ENCODE data around the gene FER. TPM values are rescaled to one million over a fixed set of nuclear protein-coding genes. Genes with fewer than 3 reads are reported as not detected.

The FER gene
- total and polyA plus RNA-seq, 10 of the 15 experiments (the other 5 are each of a cell fraction or from before 2014, with no cell fraction given), result 4.4 to 19.1 (median 9.6) TPM

DNA sequence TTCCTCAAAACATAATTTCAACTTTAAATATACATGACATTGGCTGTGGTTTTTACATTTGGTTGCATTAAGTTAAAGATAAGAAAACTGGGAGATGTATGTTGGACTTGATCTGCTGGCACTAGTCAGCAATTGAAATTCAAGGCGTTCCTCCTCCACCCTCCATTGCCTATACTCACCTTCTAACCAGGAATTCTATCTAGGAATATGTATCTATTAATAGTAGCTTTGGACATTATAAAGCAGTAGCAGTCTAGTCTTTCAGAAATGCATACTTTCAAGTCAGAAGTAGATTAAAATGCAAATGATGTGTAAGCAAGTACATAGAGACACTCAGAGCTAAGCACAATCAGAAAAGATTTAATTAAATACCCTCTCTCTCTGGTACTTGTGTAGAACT lies 24.9 kb downstream of the FER start:
- SMC1A ChIA-PET (ENCODE audit: uncharacterized antibody, unreplicated experiment), result interaction anchor here (0.5 to 1.1 kb wide), 5 partner anchors 11 to 135 kb away, joined by 3 to 4 read pairs (median 3); no protein-coding TSS in a partner anchor
- RAD21 ChIA-PET (ENCODE audit: unreplicated experiment), result interaction anchor here (1.3 kb wide), 1 partner anchor 15 kb away, joined by 4 read pairs; no protein-coding TSS in a partner anchor
- POLR2A ChIA-PET, result no interaction called here
- intact Hi-C loops (cut with micrococcal nuclease; ENCODE audit: unreplicated experiment), result no loop called here
- Histone ChIP-seq H3K79me2 (ENCODE audit: control insufficient read depth, insufficient read depth, low read length) (peaks cover 2% of the 10 kb centered on the region), H4K20me1 (ENCODE audit: control insufficient read depth, insufficient read depth) (no peaks in the 10 kb centered on the region), H3K36me3 (ENCODE audit: control insufficient read depth in 2 of 2, insufficient read depth in 2 of 2, low read length in 1 of 2) (no peaks in the 10 kb centered on the region), H3K9ac (ENCODE audit: control insufficient read depth, insufficient read depth, low read length) (no peak overlapping the region), H3K27ac (ENCODE audit: control insufficient read depth, insufficient read depth) (no peak overlapping the region), H3K4me3 (no peak overlapping the region), H3K27me3 (replicated peaks in 1 of 2; ENCODE audit: control insufficient read depth in 2 of 2, insufficient read depth in 2 of 2, low read length in 1 of 2) (no peaks in the 10 kb centered on the region), H3K9me3 (replicated peaks; ENCODE audit: control insufficient read depth, insufficient read depth, low read length) (peaks cover 5% of the 10 kb centered on the region; the same call in 2 of the 3 replicates), H3K4me2 (ENCODE audit: control insufficient read depth, insufficient read depth) (no peak overlapping the region), H2AFZ (ENCODE audit: control insufficient read depth, low read depth, low read length) (no peak overlapping the region), H3K4me1 (ENCODE audit: control insufficient read depth, insufficient read depth, low read length) (peaks cover 4% of the 10 kb centered on the region)
- no peak for FAIRE-seq
- no TSS peak for BruUV-seq (replicated peaks)
- CTCF ChIA-PET, result interaction anchor here (1.9 kb wide), 1 partner anchor 10 kb away, joined by 5 read pairs; no protein-coding TSS in a partner anchor
- no peak for DNase-seq (ENCODE audit: low read depth, low spot score)
- no peak for ATAC-seq
- in situ Hi-C loops (cut with MboI), result no loop called here
- TF ChIP-seq SUZ12 (IDR thresholded peaks at IDR 0.05; ENCODE audit: unreplicated experiment) (no peak), BMI1 (IDR thresholded peaks at IDR 0.05; ENCODE audit: borderline replicate concordance) (no peak), POLR2AphosphoS5 (IDR thresholded peaks at IDR 0.05; ENCODE audit: low read length) (no peak), FOS (IDR thresholded peaks at IDR 0.05; ENCODE audit: borderline replicate concordance, extremely low read depth, insufficient read length) (no peak), TCF3 (IDR thresholded peaks at IDR 0.05; ENCODE audit: borderline replicate concordance, insufficient read depth, low read depth, low read length) (no peak), SPI1 (IDR thresholded peaks at IDR 0.05; ENCODE audit: borderline replicate concordance, insufficient read depth, low read depth, low read length) (no peak), ZNF274 (IDR thresholded peaks at IDR 0.05; ENCODE audit: insufficient read depth, insufficient read length) (no peak), MYB (IDR thresholded peaks at IDR 0.05; ENCODE audit: borderline replicate concordance, low read depth, low read length) (no peak), NR2F1 (conservative IDR thresholded peaks at IDR 0.05) (no peak), REST (IDR thresholded peaks at IDR 0.05; ENCODE audit: low read depth, low read length) (no peak), PAX8 (IDR thresholded peaks at IDR 0.05) (no peak), DPF2 (IDR thresholded peaks at IDR 0.05) (no peak)
- TF ChIP-seq, protein P1, sequence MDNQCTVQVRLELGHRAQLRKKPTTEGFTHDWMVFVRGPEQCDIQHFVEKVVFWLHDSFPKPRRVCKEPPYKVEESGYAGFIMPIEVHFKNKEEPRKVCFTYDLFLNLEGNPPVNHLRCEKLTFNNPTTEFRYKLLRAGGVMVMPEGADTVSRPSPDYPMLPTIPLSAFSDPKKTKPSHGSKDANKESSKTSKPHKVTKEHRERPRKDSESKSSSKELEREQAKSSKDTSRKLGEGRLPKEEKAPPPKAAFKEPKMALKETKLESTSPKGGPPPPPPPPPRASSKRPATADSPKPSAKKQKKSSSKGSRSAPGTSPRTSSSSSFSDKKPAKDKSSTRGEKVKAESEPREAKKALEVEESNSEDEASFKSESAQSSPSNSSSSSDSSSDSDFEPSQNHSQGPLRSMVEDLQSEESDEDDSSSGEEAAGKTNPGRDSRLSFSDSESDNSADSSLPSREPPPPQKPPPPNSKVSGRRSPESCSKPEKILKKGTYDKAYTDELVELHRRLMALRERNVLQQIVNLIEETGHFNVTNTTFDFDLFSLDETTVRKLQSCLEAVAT (IDR thresholded peaks at IDR 0.05), result no peak
- TF ChIP-seq, protein P2, sequence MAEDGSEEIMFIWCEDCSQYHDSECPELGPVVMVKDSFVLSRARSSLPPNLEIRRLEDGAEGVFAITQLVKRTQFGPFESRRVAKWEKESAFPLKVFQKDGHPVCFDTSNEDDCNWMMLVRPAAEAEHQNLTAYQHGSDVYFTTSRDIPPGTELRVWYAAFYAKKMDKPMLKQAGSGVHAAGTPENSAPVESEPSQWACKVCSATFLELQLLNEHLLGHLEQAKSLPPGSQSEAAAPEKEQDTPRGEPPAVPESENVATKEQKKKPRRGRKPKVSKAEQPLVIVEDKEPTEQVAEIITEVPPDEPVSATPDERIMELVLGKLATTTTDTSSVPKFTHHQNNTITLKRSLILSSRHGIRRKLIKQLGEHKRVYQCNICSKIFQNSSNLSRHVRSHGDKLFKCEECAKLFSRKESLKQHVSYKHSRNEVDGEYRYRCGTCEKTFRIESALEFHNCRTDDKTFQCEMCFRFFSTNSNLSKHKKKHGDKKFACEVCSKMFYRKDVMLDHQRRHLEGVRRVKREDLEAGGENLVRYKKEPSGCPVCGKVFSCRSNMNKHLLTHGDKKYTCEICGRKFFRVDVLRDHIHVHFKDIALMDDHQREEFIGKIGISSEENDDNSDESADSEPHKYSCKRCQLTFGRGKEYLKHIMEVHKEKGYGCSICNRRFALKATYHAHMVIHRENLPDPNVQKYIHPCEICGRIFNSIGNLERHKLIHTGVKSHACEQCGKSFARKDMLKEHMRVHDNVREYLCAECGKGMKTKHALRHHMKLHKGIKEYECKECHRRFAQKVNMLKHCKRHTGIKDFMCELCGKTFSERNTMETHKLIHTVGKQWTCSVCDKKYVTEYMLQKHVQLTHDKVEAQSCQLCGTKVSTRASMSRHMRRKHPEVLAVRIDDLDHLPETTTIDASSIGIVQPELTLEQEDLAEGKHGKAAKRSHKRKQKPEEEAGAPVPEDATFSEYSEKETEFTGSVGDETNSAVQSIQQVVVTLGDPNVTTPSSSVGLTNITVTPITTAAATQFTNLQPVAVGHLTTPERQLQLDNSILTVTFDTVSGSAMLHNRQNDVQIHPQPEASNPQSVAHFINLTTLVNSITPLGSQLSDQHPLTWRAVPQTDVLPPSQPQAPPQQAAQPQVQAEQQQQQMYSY (CRISPR knock-in tag; IDR thresholded peaks at IDR 0.05), result no peak
- 100% methylated on average over 1 of the region's 1 CpG for WGBS (ENCODE audit: insufficient coverage, insufficient replicate concordance, low lambda C conversion rate, missing lambda C conversion rate)
